Panc1 (cell line): ENCODE results near the gene TTC28. TPM values are rescaled to one million over a fixed set of nuclear protein-coding genes. Genes with fewer than 3 reads are reported as not detected.

ENCODE experiments used
- ATAC-seq: fragments of 200-7000 bp; cut with Tn5 transposase; 2 replicates; pipeline ENCODE4 v1.9.1; 2020; ENCODE audit warnings: mild to moderate bottlenecking, moderate library complexity
- BruUV-seq: library from RNA; stranded (reverse); fragments of 400-500 nt; replicated peaks from 2 replicates; lab custom pipeline; 2021; lab: Mats Ljungman, UMichigan
- CTCF ChIA-PET: fragments of 300-600 bp; sonication (Branson Sonifier 250); formaldehyde crosslinking; loops from one replicate; lab custom pipeline; 2022; ENCODE audit warnings: antibody characterized with exemption; lab: Charles Lee
- POLR2A ChIA-PET: fragments of 300-600 bp; sonication (Branson Sonifier 250); formaldehyde crosslinking; loops from one replicate; lab custom pipeline; 2022; ENCODE audit warnings: antibody characterized with exemption; lab: Charles Lee
- DNase-seq: peaks from one replicate; pipeline ENCODE4 v3.0.0-alpha.2; 2010; ENCODE audit warnings: low read depth, low spot score
- H3K27ac ChIP-seq: 2 replicates; pipeline ENCODE4 v1.5.1; 2011; ENCODE audit warnings: mild to moderate bottlenecking, low read length, inconsistent platforms
- H3K27me3 ChIP-seq: fragments of 200-500 bp; sonication (Bioruptor generic); 2 replicates; pipeline ENCODE4 v1.6.0; 2014; ENCODE audit warnings: low read length, inconsistent platforms; ENCODE audit not compliant: control insufficient read depth, insufficient read depth
- H3K36me3 ChIP-seq: fragments of 200-500 bp; sonication (Bioruptor generic); 2 replicates; pipeline ENCODE4 v1.5.1; 2014; ENCODE audit warnings: inconsistent platforms, mild to moderate bottlenecking, low read length, moderate library complexity; ENCODE audit not compliant: control insufficient read depth, insufficient read depth
- H3K4me1 ChIP-seq: 2 replicates; pipeline ENCODE4 v1.5.1; 2011; ENCODE audit warnings: inconsistent platforms, mild to moderate bottlenecking, low read length, moderate library complexity; ENCODE audit not compliant: control insufficient read depth, insufficient read depth
- H3K4me3 ChIP-seq, 2 experiments: 2 replicates each; pipeline ENCODE4 v1.5.1; 2011 to 2012; ENCODE audit warnings: low read depth in 2 of 2, low read length in 2 of 2, mild to moderate bottlenecking in 2 of 2, inconsistent platforms in 1 of 2, moderate library complexity in 1 of 2
- H3K9me3 ChIP-seq: fragments of 200-500 bp; sonication (Bioruptor generic); 2 replicates; pipeline ENCODE4 v1.5.1; 2014; ENCODE audit warnings: low read depth, mild to moderate bottlenecking, inconsistent platforms, low read length, moderate library complexity; ENCODE audit not compliant: control insufficient read depth, insufficient read depth
- POLR2AphosphoS5 ChIP-seq: IDR thresholded peaks from 2 replicates; pipeline ENCODE4 v1.6.1; 2012; ENCODE audit warnings: mild to moderate bottlenecking, low read depth, low read length, moderate library complexity
- SIN3A ChIP-seq: IDR thresholded peaks from 2 replicates; pipeline ENCODE4 v1.6.1; 2012; ENCODE audit warnings: low read depth, mild to moderate bottlenecking, low read length, moderate library complexity, borderline replicate concordance; ENCODE audit not compliant: insufficient read depth
- TCF7L2 ChIP-seq: IDR thresholded peaks from 2 replicates; pipeline ENCODE4 v1.6.1; 2011; ENCODE audit warnings: mild to moderate bottlenecking, low read depth, low read length, inconsistent platforms
- in situ Hi-C: cut with HindIII; loops from 2 replicates; pipeline ENCODE4 v1.10.0; 2016; ENCODE audit warnings: low sequenced_read_pairs, low pct_unique_long_range_greater_than_20kb
- intact Hi-C: fragments of 100-400 bp; cut with micrococcal nuclease; formaldehyde crosslinking; loops from one replicate; pipeline ENCODE4 v1.10.0; 2022; ENCODE audit not compliant: unreplicated experiment
- total RNA-seq: library from RNA; stranded (reverse); gene quantifications from one replicate; pipeline ENCODE4 v1.2.1, GENCODE V29; 2021; ENCODE audit not compliant: unreplicated experiment
- TF ChIP-seq, protein P1 (sequence below), 2 experiments: IDR thresholded peaks; 2 replicates each; pipeline ENCODE4 v1.6.1; 2011 to 2012; ENCODE audit warnings: low read depth in 2 of 2, control low read depth in 1 of 2, low read length in 1 of 2, mild to moderate bottlenecking in 1 of 2, moderate library complexity in 1 of 2; ENCODE audit not compliant: insufficient read depth in 1 of 2
- TF ChIP-seq, protein P2 (sequence below): fragments of 450-650 bp; IDR thresholded peaks from 2 replicates; pipeline ENCODE4 v1.5.1; 2017; ENCODE audit warnings: mild to moderate bottlenecking

The TTC28 gene
- total RNA-seq, 1 experiment from 2014 or later: 24.8 TPM

DNA sequence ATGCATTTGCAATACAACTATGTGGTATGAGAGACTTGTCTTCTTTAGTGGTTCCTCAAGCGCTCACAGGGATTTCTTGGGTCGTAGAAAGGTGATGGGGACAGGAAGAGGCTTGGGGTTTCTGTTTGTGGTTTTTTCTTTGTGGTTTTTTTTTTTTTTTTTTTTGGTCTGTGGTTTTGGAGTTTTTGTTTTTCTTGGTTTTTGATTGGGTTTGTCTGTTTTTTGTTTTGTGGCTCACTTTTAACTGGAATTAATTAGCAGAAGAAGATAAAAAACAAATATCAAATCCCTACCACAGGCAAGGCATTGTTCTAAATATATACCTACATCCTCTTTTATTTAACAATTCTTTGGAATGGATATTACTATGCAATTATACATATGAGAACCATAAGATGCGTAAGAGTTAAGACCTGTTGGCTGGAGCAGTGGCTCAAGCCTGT, 5.5 kb downstream of the TTC28 start:
- BruUV-seq: no TSS peak
- CTCF ChIA-PET: no interaction called here
- TF ChIP-seq, protein P1, sequence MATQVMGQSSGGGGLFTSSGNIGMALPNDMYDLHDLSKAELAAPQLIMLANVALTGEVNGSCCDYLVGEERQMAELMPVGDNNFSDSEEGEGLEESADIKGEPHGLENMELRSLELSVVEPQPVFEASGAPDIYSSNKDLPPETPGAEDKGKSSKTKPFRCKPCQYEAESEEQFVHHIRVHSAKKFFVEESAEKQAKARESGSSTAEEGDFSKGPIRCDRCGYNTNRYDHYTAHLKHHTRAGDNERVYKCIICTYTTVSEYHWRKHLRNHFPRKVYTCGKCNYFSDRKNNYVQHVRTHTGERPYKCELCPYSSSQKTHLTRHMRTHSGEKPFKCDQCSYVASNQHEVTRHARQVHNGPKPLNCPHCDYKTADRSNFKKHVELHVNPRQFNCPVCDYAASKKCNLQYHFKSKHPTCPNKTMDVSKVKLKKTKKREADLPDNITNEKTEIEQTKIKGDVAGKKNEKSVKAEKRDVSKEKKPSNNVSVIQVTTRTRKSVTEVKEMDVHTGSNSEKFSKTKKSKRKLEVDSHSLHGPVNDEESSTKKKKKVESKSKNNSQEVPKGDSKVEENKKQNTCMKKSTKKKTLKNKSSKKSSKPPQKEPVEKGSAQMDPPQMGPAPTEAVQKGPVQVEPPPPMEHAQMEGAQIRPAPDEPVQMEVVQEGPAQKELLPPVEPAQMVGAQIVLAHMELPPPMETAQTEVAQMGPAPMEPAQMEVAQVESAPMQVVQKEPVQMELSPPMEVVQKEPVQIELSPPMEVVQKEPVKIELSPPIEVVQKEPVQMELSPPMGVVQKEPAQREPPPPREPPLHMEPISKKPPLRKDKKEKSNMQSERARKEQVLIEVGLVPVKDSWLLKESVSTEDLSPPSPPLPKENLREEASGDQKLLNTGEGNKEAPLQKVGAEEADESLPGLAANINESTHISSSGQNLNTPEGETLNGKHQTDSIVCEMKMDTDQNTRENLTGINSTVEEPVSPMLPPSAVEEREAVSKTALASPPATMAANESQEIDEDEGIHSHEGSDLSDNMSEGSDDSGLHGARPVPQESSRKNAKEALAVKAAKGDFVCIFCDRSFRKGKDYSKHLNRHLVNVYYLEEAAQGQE (IDR thresholded peaks at IDR 0.05; ENCODE audit: insufficient read depth in 1 of 2, low read depth in 2 of 2, low read length in 1 of 2): no peak
- TF ChIP-seq POLR2AphosphoS5 (no peak), SIN3A (no peak), TCF7L2 (no peak)
- TF ChIP-seq, protein P2, sequence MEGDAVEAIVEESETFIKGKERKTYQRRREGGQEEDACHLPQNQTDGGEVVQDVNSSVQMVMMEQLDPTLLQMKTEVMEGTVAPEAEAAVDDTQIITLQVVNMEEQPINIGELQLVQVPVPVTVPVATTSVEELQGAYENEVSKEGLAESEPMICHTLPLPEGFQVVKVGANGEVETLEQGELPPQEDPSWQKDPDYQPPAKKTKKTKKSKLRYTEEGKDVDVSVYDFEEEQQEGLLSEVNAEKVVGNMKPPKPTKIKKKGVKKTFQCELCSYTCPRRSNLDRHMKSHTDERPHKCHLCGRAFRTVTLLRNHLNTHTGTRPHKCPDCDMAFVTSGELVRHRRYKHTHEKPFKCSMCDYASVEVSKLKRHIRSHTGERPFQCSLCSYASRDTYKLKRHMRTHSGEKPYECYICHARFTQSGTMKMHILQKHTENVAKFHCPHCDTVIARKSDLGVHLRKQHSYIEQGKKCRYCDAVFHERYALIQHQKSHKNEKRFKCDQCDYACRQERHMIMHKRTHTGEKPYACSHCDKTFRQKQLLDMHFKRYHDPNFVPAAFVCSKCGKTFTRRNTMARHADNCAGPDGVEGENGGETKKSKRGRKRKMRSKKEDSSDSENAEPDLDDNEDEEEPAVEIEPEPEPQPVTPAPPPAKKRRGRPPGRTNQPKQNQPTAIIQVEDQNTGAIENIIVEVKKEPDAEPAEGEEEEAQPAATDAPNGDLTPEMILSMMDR: no peak
- Histone ChIP-seq H3K27ac (no peak overlapping the region), H3K27me3 (no peaks in the 10 kb centered on the region), H3K9me3 (no peaks in the 10 kb centered on the region), H3K4me1 (no peaks in the 10 kb centered on the region), H3K4me3 (no peak overlapping the region), H3K36me3 (no peaks in the 10 kb centered on the region)
- no peak for ATAC-seq
- no peak for DNase-seq
- intact Hi-C loops: no loop called here
- in situ Hi-C loops: no loop called here
- POLR2A ChIA-PET: interaction anchor here (0.7 kb wide), 1 partner anchor 230 kb away, joined by 6 read pairs; no protein-coding TSS in a partner anchor

DNA sequence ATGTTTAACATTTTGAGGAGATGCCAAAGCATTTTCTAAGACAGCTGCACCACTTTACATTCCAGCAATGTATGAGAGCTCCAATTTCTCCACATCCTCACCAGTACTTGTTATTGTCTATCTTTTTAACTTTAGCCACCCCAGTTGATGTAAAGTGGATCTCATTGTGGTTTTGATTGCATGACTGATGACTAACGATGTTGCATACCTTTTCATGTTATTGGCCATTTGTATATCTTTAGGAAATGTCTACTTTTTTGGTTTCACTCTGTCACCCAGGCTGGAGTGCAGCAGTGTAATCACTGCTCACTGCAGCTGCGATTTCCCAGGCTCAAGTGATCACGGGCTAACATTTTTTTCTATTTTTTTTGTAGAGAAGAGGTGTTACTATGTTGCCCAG, 8.9 kb downstream of the TTC28 start:
- TF ChIP-seq SIN3A: no peak
- in situ Hi-C loops: no loop called here
- Histone ChIP-seq H3K27me3 (no peaks in the 10 kb centered on the region), H3K4me1 (no peaks in the 10 kb centered on the region), H3K36me3 (no peaks in the 10 kb centered on the region), H3K27ac (no peak overlapping the region), H3K9me3 (no peaks in the 10 kb centered on the region), H3K4me3 (no peak overlapping the region)
- ATAC-seq: no peak
- CTCF ChIA-PET: no interaction called here
- no peak for DNase-seq
- intact Hi-C loops: no loop called here
- POLR2A ChIA-PET: no interaction called here
- BruUV-seq: no TSS peak

DNA sequence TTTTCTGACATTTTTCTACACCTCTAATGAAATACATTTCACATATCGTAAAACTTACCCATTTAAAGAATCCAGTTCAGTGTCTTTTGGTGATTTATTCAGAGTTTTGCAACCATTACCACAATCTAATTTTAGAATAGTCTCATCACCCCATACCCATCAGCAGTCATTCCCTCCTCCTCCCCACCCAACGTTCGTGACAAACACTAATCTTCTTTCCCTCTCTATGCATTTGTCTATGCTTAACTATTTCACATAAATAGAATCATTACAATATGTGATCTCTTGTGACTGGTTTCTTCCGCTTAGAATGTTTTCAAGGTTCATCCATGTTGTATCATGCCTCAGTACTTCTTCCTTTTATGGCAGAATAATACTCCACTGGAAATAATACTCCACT, 9.5 kb downstream of the TTC28 start:
- no peaks in the 10 kb centered on the region for H3K9me3 ChIP-seq
- POLR2A ChIA-PET: no interaction called here
- DNase-seq (no peak), ATAC-seq (no peak)
- TF ChIP-seq, protein P1 (IDR thresholded peaks at IDR 0.05; ENCODE audit: insufficient read depth in 1 of 2, low read depth in 2 of 2, low read length in 1 of 2): no peak
- TF ChIP-seq, protein P2: no peak
- TF ChIP-seq POLR2AphosphoS5 (no peak), SIN3A (no peak), TCF7L2 (no peak)
- BruUV-seq: no TSS peak
- H3K27me3 ChIP-seq: no peaks in the 10 kb centered on the region
- H3K4me1 ChIP-seq: no peaks in the 10 kb centered on the region
- in situ Hi-C loops (no loop called here), intact Hi-C loops (no loop called here)
- CTCF ChIA-PET: no interaction called here
- H3K27ac ChIP-seq: no peak overlapping the region
- H3K4me3 ChIP-seq: no peak overlapping the region
- no peaks in the 10 kb centered on the region for H3K36me3 ChIP-seq
